Right atrium auricular region (tissue), 2 donors: Measurements from ENCODE around the gene MTA1. TPM values are rescaled to one million over a fixed set of nuclear protein-coding genes. Genes with fewer than 3 reads are reported as not detected.

ENCODE experiments used
- DNase-seq: peaks from one replicate; pipeline ENCODE4 v3.0.0-alpha.2; 2019; ENCODE audit warnings: low spot score
- H3K27ac ChIP-seq, 2 donors: fragments of 200-600 bp; sonication (generic); 1 replicate in 1 of 2; 2 replicates in 1 of 2; pipeline ENCODE4 v1.5.1; 2016 to 2019
- H3K27me3 ChIP-seq, 2 donors: fragments of 200-600 bp; sonication (generic); one replicate each; pipeline versions ENCODE4 v1.5.1 to v1.6.0; 2017 to 2019
- H3K36me3 ChIP-seq: fragments of 200-600 bp; sonication (generic); one replicate; pipeline ENCODE4 v1.5.1; 2016
- H3K4me1 ChIP-seq, 2 donors: fragments of 200-600 bp; sonication (generic); one replicate each; pipeline versions ENCODE4 v1.5.1 to v1.6.0; 2017 to 2019
- H3K4me3 ChIP-seq, 2 donors: fragments of 200-600 bp; sonication (generic); 1 replicate in 1 of 2; 2 replicates in 1 of 2; pipeline ENCODE4 v1.5.1; 2017 to 2019; ENCODE audit warnings: mild to moderate bottlenecking in 1 of 2, moderate library complexity in 1 of 2
- H3K9me3 ChIP-seq, 2 donors: fragments of 200-600 bp; sonication (generic); one replicate each; pipeline ENCODE4 v1.5.1; 2019
- CTCF ChIP-seq, 2 donors: fragments of 200-600 bp; sonication (generic); IDR thresholded peaks; one replicate each; pipeline ENCODE4 v1.5.1; 2019; ENCODE audit warnings: antibody characterized with exemption in 2 of 2
- total RNA-seq, 2 donors: library from RNA; depleted of rRNA; stranded (reverse); fragments of >200 nt; gene quantifications; one replicate each; pipeline ENCODE4 v1.1.0, GENCODE V29; 2016

Gene MTA1
- total RNA-seq, 2 donors from 2014 or later: 51.9 to 61.7 TPM

GRCh38 chr14:105450864-105451720 is 31.5 kb downstream of the MTA1 start:
- Histone ChIP-seq H3K9me3 (no peaks in the 10 kb centered on the region), H3K27me3 (no peaks in the 10 kb centered on the region), H3K27ac (no peak overlapping the region), H3K36me3 (peaks cover 35% of the 10 kb centered on the region), H3K4me3 (no peak overlapping the region), H3K4me1 (peaks cover 0 to 33% of the 10 kb centered on the region in 2 donors)
- DNase-seq: no peak
- no peak for TF ChIP-seq CTCF (IDR thresholded peaks at IDR 0.05)

GRCh38 chr14:105452963-105453362 is 33.3 kb downstream of the MTA1 start:
- Histone ChIP-seq H3K27ac (no peak overlapping the region), H3K36me3 (peaks cover 52% of the 10 kb centered on the region), H3K4me1 (peaks cover 0 to 22% of the 10 kb centered on the region in 2 donors), H3K27me3 (no peaks in the 10 kb centered on the region), H3K9me3 (no peaks in the 10 kb centered on the region), H3K4me3 (no peak overlapping the region)
- no peak for TF ChIP-seq CTCF (IDR thresholded peaks at IDR 0.05)
- DNase-seq: no peak

- H3K9me3 ChIP-seq: no peaks in the 10 kb centered on the region
- H3K4me1 ChIP-seq: peaks cover 0 to 13% of the 10 kb centered on the region in 2 donors
- H3K27me3 ChIP-seq: no peaks in the 10 kb centered on the region
- no peak overlapping the region for H3K27ac ChIP-seq
- no peak for DNase-seq
- TF ChIP-seq CTCF (IDR thresholded peaks at IDR 0.05): no peak
- H3K4me3 ChIP-seq: no peak overlapping the region
- H3K36me3 ChIP-seq: peaks cover 57% of the 10 kb centered on the region
Measured at GRCh38 chr14:105453847-105454246, 34.2 kb downstream of the MTA1 start.

GRCh38 chr14:105455086-105455640 is 35.5 kb downstream of the MTA1 start:
- DNase-seq: no peak
- H3K27me3 ChIP-seq: no peaks in the 10 kb centered on the region
- H3K36me3 ChIP-seq: peaks cover 53% of the 10 kb centered on the region
- H3K27ac ChIP-seq: no peak overlapping the region
- TF ChIP-seq CTCF (IDR thresholded peaks at IDR 0.05): no peak
- H3K4me3 ChIP-seq: no peak overlapping the region
- no peaks in the 10 kb centered on the region for H3K9me3 ChIP-seq
- H3K4me1 ChIP-seq: no peaks in the 10 kb centered on the region

- no peak for TF ChIP-seq CTCF (IDR thresholded peaks at IDR 0.05)
- H3K4me3 ChIP-seq: no peak overlapping the region
- peaks cover 52% of the 10 kb centered on the region for H3K36me3 ChIP-seq
- H3K9me3 ChIP-seq: no peaks in the 10 kb centered on the region
- no peaks in the 10 kb centered on the region for H3K27me3 ChIP-seq
- H3K4me1 ChIP-seq: no peaks in the 10 kb centered on the region
- DNase-seq: no peak
- H3K27ac ChIP-seq: no peak overlapping the region
Measured at GRCh38 chr14:105455766-105456660, 36.4 kb downstream of the MTA1 start.
